ENCODE data around the gene PTPRN2. TPM values are rescaled to one million over a fixed set of nuclear protein-coding genes. Genes with fewer than 3 reads are reported as not detected.
"Not testable (repeated sequence)": the region's sequence is repeated elsewhere in the genome, so short reads cannot be mapped to it uniquely, and the experiment has no call there.

The PTPRN2 gene
- total RNA-seq, 1 experiment from 2014 or later, result 2.1 TPM

DNA sequence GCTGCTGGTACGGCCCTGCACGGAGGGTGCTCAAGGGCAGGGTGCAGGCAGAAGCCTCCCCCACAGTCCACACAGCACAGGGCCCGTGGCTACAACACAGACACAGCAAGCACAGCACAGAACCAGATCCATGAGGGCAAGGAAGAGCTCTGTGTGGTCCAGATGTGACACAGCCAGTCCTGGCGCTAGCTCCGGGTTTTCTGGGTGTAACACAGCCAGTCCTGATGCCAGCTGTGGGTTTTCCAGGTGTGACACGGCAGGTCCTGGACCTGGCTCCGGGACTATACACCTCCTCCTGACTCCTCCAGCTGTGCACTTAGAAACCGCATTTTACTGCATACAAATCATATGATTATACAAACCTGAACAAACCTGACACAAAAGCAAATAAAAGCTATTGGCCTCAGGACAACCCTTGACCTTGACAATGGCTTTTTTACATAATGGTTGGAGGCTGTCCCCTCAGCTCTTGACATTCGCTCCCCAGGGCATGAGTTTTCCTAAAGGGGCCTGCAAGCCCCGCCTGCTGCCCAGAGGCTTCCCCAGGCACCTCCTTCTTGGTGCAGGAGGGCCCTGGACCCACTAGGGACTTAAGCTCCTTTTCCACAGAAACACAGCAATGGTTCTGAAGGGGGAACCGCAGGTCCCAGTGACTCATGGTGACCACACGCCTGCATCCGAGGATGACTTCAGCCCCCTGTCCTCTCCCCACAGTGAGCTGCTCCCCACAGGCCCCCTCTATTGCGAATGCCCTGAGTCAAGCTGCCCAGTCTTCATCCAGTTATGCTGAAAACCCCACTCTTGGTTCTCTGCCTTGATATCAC is 209.6 kb downstream of the PTPRN2 start (continued):
- TF ChIP-seq, protein P1, sequence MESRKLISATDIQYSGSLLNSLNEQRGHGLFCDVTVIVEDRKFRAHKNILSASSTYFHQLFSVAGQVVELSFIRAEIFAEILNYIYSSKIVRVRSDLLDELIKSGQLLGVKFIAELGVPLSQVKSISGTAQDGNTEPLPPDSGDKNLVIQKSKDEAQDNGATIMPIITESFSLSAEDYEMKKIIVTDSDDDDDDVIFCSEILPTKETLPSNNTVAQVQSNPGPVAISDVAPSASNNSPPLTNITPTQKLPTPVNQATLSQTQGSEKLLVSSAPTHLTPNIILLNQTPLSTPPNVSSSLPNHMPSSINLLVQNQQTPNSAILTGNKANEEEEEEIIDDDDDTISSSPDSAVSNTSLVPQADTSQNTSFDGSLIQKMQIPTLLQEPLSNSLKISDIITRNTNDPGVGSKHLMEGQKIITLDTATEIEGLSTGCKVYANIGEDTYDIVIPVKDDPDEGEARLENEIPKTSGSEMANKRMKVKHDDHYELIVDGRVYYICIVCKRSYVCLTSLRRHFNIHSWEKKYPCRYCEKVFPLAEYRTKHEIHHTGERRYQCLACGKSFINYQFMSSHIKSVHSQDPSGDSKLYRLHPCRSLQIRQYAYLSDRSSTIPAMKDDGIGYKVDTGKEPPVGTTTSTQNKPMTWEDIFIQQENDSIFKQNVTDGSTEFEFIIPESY (IDR thresholded peaks at IDR 0.05; ENCODE audit: extremely low read depth, insufficient replicate concordance, low read length), result no peak
- no peak for TF ChIP-seq EGR1 (IDR thresholded peaks at IDR 0.05; ENCODE audit: low read depth)
- TF ChIP-seq, protein P2, sequence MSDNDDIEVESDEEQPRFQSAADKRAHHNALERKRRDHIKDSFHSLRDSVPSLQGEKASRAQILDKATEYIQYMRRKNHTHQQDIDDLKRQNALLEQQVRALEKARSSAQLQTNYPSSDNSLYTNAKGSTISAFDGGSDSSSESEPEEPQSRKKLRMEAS (IDR thresholded peaks at IDR 0.05), result no peak

DNA sequence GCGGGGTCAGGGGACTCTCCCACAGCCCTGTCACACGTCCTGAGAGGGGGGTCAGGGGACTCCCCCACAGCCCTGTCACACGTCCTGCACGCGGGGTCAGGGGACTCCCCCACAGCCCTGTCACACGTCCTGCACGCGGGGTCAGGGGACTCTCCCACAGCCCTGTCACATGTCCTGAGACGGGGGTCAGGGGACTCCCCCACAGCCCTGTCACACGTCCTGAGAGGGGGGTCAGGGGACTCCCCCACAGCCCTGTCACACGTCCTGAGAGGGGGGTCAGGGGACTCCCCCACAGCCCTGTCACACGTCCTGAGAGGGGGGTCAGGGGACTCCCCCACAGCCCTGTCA is 210.8 kb downstream of the PTPRN2 start:
- H3K4me2 ChIP-seq (ENCODE audit: low read length); H3K4me3 ChIP-seq (replicated peaks in 1 of 2; ENCODE audit: low read depth in 1 of 2, low read length in 2 of 2); CTCF ChIA-PET; H3K79me2 ChIP-seq (ENCODE audit: insufficient read depth, low read length); ATAC-seq; DNase-seq (ENCODE audit: low read depth, low spot score); H3K9me3 ChIP-seq (ENCODE audit: control insufficient read depth in 1 of 2, insufficient read depth in 1 of 2, low read depth in 1 of 2, low read length in 2 of 2); H4K20me1 ChIP-seq (ENCODE audit: insufficient read depth); BruUV-seq (replicated peaks); H3K36me3 ChIP-seq (ENCODE audit: control insufficient read depth in 1 of 2, insufficient read depth in 2 of 2, low read length in 2 of 2); intact Hi-C loops (cut with micrococcal nuclease); RAD21 ChIA-PET (ENCODE audit: low non-redundant PET in 1 of 2, low total read pairs in 2 of 2, uncharacterized antibody in 2 of 2, unreplicated experiment in 2 of 2); H3K4me1 ChIP-seq (ENCODE audit: control insufficient read depth in 1 of 2, insufficient read depth in 2 of 2, low read length in 2 of 2); H3K9me2 ChIP-seq (ENCODE audit: insufficient read depth); POLR2A ChIA-PET; H2AFZ ChIP-seq (ENCODE audit: low read depth, low read length, poor library complexity, severe bottlenecking); H3K27ac ChIP-seq (ENCODE audit: low read depth, low read length); H3K9ac ChIP-seq (ENCODE audit: low read length): not testable (repeated sequence)
- H3K27me3 ChIP-seq (ENCODE audit: insufficient read depth, low read length), result peaks cover 12% of the 10 kb centered on the region; the same call in 1 of the 2 replicates

DNA sequence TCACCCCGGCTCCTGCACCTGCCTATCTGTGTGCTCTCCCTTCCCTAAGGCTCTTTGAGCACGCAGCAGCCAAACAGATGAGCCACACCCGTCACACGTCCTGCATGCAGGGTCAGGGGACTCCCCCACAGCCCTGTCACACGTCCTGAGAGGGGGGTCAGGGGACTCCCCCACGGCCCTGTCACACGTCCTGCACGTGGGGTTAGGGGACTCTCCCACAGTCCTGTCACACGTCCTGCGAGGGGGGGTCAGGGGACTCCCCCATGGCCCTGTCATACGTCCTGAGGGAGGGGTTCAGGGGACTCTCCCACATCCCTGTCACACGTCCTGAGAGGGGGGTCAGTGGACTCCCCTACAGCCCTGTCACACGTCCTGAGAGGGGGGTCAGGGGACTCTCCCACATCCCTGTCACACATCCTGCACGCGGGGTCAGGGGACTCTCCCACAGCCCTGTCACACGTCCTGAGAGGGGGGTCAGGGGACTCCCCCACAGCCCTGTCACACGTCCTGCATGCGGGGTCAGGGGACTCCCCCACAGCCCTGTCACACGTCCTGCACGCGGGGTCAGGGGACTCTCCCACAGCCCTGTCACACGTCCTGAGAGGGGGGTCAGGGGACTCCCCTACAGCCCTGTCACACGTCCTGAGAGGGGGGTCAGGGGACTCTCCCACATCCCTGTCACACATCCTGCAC is 211.3 kb downstream of the PTPRN2 start:
- H3K9ac ChIP-seq (ENCODE audit: low read length); H3K27ac ChIP-seq (ENCODE audit: low read depth, low read length); POLR2A ChIA-PET; H3K9me3 ChIP-seq (ENCODE audit: control insufficient read depth in 1 of 2, insufficient read depth in 1 of 2, low read depth in 1 of 2, low read length in 2 of 2); H3K4me3 ChIP-seq (replicated peaks in 1 of 2; ENCODE audit: low read depth in 1 of 2, low read length in 2 of 2); H4K20me1 ChIP-seq (ENCODE audit: insufficient read depth); BruUV-seq (replicated peaks); H3K36me3 ChIP-seq (ENCODE audit: control insufficient read depth in 1 of 2, insufficient read depth in 2 of 2, low read length in 2 of 2); ATAC-seq; H3K79me2 ChIP-seq (ENCODE audit: insufficient read depth, low read length); H3K4me1 ChIP-seq (ENCODE audit: control insufficient read depth in 1 of 2, insufficient read depth in 2 of 2, low read length in 2 of 2); CTCF ChIA-PET; intact Hi-C loops (cut with micrococcal nuclease); RAD21 ChIA-PET (ENCODE audit: low non-redundant PET in 1 of 2, low total read pairs in 2 of 2, uncharacterized antibody in 2 of 2, unreplicated experiment in 2 of 2); H3K4me2 ChIP-seq (ENCODE audit: low read length); DNase-seq (ENCODE audit: low read depth, low spot score); H2AFZ ChIP-seq (ENCODE audit: low read depth, low read length, poor library complexity, severe bottlenecking); H3K9me2 ChIP-seq (ENCODE audit: insufficient read depth): not testable (repeated sequence)
- peaks cover 12% of the 10 kb centered on the region for H3K27me3 ChIP-seq (ENCODE audit: insufficient read depth, low read length)
